ENCODE measurements around the gene ADAM12.
A peak's percentile ranks its signal among the peaks of the same experiment; 100 is the strongest.
"Not testable (repeated sequence)": the region's sequence is repeated elsewhere in the genome, so short reads cannot be mapped to it uniquely, and the experiment has no call there.

Gene ADAM12

DNA sequence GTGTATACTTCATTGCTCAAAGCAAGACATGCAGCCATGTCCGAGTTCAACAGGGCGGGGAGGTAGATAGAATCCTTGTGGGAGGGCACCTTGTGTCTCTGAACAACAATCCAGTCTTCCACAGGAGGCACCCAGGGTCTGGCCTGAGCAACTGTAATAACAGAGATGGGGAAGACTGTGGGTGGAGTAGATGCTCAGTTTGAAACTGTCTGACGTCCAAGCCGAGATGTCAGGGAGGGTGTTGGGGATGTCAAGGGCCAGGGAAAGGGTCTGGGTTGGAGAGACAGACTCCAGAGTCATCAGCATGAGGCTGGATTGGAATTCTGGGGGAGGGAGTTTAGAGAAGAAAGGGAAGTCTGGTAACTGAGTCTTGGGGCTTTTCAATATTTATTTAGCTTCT, 403.9 kb downstream of the ADAM12 start:
- no peak overlapping the region for H3K4me3 ChIP-seq (ENCODE audit: low read depth, low read length)
- TF ChIP-seq, protein P1, sequence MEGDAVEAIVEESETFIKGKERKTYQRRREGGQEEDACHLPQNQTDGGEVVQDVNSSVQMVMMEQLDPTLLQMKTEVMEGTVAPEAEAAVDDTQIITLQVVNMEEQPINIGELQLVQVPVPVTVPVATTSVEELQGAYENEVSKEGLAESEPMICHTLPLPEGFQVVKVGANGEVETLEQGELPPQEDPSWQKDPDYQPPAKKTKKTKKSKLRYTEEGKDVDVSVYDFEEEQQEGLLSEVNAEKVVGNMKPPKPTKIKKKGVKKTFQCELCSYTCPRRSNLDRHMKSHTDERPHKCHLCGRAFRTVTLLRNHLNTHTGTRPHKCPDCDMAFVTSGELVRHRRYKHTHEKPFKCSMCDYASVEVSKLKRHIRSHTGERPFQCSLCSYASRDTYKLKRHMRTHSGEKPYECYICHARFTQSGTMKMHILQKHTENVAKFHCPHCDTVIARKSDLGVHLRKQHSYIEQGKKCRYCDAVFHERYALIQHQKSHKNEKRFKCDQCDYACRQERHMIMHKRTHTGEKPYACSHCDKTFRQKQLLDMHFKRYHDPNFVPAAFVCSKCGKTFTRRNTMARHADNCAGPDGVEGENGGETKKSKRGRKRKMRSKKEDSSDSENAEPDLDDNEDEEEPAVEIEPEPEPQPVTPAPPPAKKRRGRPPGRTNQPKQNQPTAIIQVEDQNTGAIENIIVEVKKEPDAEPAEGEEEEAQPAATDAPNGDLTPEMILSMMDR (IDR thresholded peaks at IDR 0.05; ENCODE audit: borderline replicate concordance, insufficient read depth, low read depth, low read length): no peak

DNA sequence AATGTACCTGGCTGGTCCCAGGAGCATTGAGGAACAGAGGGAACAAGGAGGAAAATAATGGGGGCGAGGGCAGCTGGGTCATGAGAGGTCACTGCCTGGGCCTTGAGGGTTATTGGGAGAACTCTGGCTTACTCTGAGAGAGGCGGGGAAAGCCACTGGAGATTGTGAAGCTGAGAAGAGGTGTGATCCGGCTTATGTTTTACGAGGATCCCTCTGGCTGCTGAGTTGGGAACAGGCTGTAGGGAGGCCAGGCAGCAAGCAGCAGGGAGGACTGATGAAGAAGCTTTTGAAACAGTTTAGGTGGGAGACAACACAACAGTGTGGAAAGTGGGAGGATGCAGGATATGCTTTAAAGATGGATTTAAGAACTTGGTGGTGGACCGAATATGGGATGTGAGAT, 404.6 kb downstream of the ADAM12 start:
- H3K4me3 ChIP-seq (ENCODE audit: low read depth, low read length): no peak overlapping the region
- TF ChIP-seq, protein P1 (IDR thresholded peaks at IDR 0.05; ENCODE audit: borderline replicate concordance, insufficient read depth, low read depth, low read length): no peak

DNA sequence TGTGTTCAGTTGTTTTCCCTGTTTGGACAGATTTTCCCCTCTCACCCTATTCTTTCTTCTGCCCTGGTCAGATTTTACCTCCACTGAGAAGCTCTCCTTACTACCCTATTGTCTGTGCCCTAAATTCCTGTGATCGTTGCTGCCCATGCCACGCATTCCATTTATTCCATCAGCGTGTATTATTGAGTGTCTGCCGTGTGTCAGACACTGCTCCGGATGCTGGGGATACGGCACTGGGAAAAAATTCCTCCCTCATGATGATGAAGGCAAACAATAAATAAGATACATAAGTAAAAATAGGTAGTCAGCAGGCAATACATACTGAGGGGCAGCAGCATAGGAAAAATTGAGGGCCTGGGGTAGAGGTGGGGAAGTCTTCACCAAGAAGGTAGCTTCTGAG, 405.1 kb downstream of the ADAM12 start:
- TF ChIP-seq, protein P1 (IDR thresholded peaks at IDR 0.05; ENCODE audit: borderline replicate concordance, insufficient read depth, low read depth, low read length): no peak
- no peak overlapping the region for H3K4me3 ChIP-seq (ENCODE audit: low read depth, low read length)

DNA sequence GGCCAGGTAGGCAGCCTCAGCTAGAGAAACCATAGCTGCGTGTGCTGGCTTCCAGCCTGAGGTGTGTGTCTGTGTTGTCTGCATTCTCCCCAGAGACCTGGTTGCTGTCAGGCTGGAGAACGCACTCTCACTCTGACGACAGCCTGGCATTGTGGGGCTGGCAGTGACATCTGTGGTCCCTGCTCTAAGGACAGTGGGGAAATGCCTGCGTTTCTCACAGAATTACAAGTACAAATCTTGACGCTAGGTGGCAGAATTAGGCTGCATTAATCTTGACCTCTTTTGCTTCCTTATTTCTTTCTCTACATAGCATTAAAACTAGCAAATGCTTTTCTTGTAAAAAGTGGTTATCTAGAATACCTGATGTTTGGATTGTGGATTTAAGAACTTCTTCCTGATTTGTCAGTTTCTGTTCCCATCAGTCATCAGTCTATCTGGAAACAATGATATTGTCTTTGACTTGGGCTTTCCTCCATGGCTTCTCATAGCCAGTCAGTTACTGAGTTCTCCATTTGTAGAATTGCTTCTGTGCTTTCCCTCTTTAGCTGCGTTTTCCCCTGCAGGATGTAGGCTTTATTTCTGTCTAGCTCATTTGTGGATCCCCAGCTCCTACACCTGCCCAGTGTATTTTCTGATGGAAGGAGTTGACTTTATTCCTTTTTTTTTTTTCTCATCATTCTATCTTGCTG, 405.9 kb downstream of the ADAM12 start:
- TF ChIP-seq, protein P1 (IDR thresholded peaks at IDR 0.05; ENCODE audit: borderline replicate concordance, insufficient read depth, low read depth, low read length): peak; percentile 36; the same call in 1 of the 2 replicates
- no peak overlapping the region for H3K4me3 ChIP-seq (ENCODE audit: low read depth, low read length)

DNA sequence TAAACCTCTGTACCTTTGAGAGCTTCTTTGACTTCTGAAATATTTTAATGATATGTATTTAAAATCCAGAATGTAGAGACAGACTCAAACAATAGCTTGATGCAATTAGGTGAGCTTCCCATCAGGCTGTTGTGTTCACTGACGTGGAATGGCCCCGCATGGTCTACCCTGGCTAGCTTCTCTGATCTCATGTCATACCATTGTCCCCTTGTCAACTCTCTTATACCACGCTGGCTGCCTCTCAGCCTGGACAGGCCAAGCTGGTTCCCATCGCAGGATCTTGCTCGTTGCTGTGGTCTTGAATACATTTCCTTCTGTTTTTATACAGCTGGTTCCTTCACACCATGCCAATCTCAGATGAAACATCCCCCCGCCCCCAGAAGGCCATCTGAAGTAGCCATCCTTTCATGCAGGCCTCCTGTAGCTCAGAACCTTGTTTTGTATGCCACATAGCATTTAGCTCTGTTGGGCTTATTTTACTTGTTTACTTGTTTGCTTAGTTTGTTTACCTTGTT, 407.7 kb downstream of the ADAM12 start:
- TF ChIP-seq, protein P1 (IDR thresholded peaks at IDR 0.05; ENCODE audit: borderline replicate concordance, insufficient read depth, low read depth, low read length): no peak
- no peak overlapping the region for H3K4me3 ChIP-seq (ENCODE audit: low read depth, low read length)

DNA sequence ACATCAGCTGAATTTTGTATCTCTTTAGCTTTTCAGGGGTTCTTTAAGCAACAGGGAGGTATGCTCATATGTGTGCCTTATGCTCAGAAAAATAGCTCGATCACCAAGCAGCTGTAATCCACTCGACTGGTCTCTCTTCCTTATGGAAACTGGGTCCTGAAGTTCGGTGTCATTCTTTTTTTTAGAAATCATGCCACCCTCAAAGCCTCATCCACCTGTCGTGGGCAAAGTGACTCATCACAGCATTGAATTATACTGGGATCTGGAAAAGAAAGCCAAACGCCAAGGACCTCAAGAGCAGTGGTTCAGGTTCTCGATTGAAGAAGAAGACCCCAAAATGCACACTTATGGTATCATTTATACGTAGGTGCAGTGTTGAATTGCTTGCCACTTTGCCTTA, 408.3 kb downstream of the ADAM12 start:
- TF ChIP-seq, protein P1 (IDR thresholded peaks at IDR 0.05; ENCODE audit: borderline replicate concordance, insufficient read depth, low read depth, low read length): no peak
- no peak overlapping the region for H3K4me3 ChIP-seq (ENCODE audit: low read depth, low read length)

DNA sequence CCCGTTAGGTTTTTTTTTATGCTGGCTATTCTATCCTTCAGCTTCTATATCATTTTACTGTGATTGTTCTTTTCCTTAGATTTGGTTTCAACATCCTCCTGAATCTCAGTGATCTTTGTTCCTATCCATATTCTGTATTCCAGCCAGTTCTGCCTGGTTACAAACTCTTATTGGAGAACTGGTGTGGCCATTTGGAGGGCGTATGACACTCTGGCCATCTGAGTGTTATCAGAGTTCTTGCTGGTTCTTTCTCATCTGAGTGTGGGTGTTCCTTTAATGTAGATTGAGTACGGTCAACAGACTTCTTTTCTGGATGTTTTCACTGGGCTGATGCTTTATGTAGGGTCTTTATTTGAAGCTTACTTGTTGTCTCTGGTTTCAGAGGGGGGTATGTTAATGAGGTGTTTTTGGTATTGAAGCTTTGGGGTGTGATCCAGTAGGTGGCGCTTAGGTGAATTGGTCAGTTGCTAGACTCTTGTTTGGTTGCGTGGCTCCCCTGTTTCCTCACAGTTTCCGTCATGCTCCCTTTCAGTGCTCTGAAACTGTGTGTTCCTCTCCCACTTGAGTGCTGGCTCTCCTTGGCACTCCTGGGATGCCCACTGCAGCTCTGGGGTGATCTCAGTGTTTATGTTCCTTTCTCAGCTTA, 411.2 kb downstream of the ADAM12 start:
- TF ChIP-seq, protein P1 (IDR thresholded peaks at IDR 0.05; ENCODE audit: borderline replicate concordance, insufficient read depth, low read depth, low read length): peak; percentile 49; the same call in 1 of the 2 replicates

DNA sequence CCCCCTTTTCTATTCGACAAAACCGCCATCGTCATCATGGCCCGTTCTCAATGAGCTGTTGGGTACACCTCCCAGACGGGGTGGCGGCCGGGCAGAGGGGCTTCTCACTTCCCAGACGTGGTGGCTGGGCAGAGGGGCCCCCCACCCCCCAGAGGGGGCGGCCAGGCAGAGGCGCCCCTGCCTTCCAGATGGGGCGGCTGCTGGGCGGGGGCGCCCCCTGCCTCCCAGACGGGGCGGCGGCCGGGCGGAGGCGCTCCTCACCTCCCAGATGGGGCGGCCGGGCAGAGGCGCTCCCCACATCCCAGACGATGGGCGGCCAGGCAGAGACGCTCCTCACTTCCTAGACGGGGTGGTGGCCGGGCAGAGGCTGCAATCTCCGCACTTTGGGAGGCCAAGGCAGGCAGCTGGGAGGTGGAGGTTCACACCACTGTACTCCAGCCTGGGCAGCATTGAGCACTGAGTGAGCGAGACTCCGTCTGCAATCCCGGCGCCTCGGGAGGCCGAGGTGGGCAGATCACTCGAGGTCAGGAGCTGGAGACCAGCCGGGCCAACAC, 418.1 kb downstream of the ADAM12 start:
- H3K4me3 ChIP-seq (ENCODE audit: low read depth, low read length): not testable (repeated sequence)

More for the DNA sequence above, 411.2 kb downstream of the ADAM12 start:
- no peak overlapping the region for H3K4me3 ChIP-seq (ENCODE audit: low read depth, low read length)
